ENCODE results near the gene TAL1.

TAL1 gene

DNA sequence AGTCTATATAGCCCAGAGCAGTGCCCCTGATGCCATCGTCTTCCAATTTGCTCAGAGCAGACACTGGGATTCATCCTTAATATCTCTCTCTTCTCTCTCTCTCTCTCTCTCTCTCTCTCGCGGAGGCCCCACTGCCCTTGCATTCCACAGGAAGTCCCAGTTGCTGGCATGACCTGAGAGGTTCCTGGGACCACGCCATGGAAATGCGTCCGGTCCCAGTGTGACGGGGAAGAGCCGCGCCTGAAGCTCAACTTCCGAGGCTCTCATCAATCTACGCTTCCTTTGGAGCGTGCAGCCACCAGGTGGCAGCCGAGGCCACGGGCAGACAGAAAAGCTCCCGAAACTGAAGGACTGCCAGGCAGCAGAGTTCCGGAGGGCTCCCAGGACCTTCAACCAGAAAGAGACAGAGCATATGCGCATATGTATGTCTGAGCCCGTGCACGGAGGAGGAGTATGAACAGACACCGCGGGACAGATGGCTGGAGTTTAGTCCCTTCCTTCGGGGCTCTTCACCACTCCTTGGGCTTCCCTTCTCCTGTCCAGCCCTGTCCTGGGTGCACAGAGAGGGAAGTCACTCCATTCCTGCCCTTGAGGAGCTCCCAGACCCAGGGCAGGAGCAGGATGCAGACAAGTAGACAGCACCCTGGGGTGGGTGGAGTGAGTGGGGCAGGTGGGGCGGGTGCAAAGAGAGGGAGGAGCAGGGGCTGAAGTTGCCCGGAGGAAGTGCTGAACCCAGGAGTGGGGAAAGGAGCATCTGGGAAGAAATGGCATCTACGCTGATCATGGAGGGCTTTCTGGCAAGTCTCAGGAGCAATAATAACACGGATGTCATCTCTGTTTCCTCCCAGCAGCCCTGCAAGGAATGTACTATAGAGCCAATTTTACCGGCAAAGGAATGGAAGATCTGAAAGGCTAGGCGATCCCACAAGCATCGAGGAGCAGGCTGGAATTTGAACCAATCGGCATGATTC, 52.7 kb downstream of the TAL1 start:
- Histone ChIP-seq H3K9me3 (ENCODE audit: insufficient read depth, low read depth, low read length) (no peaks in the 10 kb centered on the region), H3K4me1 (ENCODE audit: insufficient read depth, low read length) (peaks cover 2% of the 10 kb centered on the region; the same call in 1 of the 2 replicates), H3K27me3 (ENCODE audit: insufficient read depth, low read length) (peaks cover 28% of the 10 kb centered on the region), H3K27ac (ENCODE audit: low read depth, low read length) (no peak overlapping the region), H3K36me3 (ENCODE audit: insufficient read depth, low read length) (no peaks in the 10 kb centered on the region), H3K9ac (ENCODE audit: low read depth, low read length) (0 out of 2 replicates have a peak overlapping the region, but pooled peaks have one; percentile 17), H3K4me3 (ENCODE audit: low read length) (peak overlapping the region; percentile 52)
- 18% methylated on average over 30 of the region's 30 CpGs for WGBS

DNA sequence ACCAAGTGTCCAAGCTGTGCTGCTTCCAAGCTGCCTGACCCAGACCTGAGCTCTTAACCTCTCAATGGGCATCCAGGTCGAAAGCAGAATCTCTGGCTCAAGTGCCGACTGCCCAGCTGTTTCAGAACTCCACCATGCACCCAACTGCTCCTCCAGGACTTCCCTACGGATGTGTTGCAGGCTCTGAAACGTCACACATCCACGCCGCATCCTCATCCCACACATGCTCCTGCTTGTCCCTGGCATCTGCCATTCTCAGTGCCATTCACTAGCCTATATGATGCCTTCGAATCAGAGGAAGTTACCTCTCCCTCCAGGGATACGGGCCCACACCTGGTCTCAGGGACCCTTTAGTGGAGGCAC, 53.4 kb downstream of the TAL1 start:
- Histone ChIP-seq H3K27ac (ENCODE audit: low read depth, low read length) (no peak overlapping the region), H3K9me3 (ENCODE audit: insufficient read depth, low read depth, low read length) (no peaks in the 10 kb centered on the region), H3K27me3 (ENCODE audit: insufficient read depth, low read length) (peaks cover 28% of the 10 kb centered on the region), H3K9ac (ENCODE audit: low read depth, low read length) (0 out of 2 replicates have a peak overlapping the region, but pooled peaks have one; percentile 17), H3K36me3 (ENCODE audit: insufficient read depth, low read length) (no peaks in the 10 kb centered on the region), H3K4me1 (ENCODE audit: insufficient read depth, low read length) (peaks cover 2% of the 10 kb centered on the region; the same call in 1 of the 2 replicates), H3K4me3 (ENCODE audit: low read length) (peak overlapping the region; percentile 52)
- WGBS = 85% methylated on average over 8 of the region's 8 CpGs

DNA sequence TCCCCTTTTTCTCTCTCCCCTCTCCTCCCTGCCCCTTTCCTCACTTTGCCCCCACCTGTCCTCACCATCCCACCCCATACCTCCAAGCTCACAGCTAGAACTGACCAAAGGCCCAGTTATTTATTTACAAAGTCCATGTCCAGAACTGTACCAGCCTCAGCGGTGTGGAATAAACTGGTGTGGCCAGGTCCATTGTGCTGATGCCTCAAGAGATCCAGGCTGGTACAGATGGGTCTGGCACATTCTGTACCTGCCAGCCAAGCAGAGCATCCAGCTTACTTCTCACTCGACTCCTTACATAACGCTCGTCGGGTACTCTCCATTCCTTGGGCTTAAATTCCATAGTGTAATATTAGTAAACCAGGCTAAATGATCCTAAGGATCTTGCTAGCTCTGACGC, 54.0 kb downstream of the TAL1 start:
- 97% methylated on average over 5 of the region's 6 CpGs for WGBS
- Histone ChIP-seq H3K36me3 (ENCODE audit: insufficient read depth, low read length) (no peaks in the 10 kb centered on the region), H3K9me3 (ENCODE audit: insufficient read depth, low read depth, low read length) (no peaks in the 10 kb centered on the region), H3K4me1 (ENCODE audit: insufficient read depth, low read length) (peaks cover 2% of the 10 kb centered on the region; the same call in 1 of the 2 replicates), H3K4me3 (ENCODE audit: low read length) (no peak overlapping the region), H3K9ac (ENCODE audit: low read depth, low read length) (no peak overlapping the region), H3K27me3 (ENCODE audit: insufficient read depth, low read length) (peaks cover 28% of the 10 kb centered on the region), H3K27ac (ENCODE audit: low read depth, low read length) (no peak overlapping the region)

DNA sequence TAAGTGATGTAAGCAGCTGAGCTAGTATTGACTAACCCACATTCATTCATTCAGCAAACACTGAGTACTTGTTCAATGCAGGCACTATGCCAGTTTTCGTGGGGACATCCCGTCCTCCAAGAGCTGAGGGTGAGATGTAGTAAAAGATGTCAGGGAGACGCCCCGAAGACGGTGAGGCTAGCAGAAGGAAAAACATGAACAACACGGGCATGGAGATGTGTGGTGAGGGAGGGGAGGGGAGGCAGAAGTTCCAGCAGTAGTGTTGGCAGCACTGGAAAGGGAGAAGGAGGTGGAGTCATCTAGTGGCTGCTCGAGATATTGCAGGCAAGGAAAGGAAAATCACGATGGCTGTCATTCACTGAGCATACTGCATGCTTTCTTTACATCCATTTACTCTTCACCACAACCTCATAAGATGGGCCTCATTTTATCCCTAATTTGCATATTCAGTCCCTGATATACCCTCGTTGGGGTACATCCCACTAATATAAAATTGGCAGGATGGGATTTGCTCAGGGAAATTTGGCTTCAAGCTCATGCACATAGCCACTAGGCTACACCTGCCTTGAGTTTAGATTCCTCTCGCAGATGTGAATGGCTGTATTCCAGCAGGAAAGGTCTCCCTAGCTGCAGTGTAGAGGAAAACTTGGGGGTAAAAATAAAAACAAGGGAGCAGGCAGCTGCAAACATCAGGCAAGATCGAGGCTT, 56.6 kb downstream of the TAL1 start:
- no peak overlapping the region for H3K9ac ChIP-seq (ENCODE audit: low read depth, low read length)
- H3K9me3 ChIP-seq (ENCODE audit: insufficient read depth, low read depth, low read length) = no peaks in the 10 kb centered on the region
- H3K4me1 ChIP-seq (ENCODE audit: insufficient read depth, low read length) = peaks cover 2% of the 10 kb centered on the region; the same call in 1 of the 2 replicates
- no peak overlapping the region for H3K27ac ChIP-seq (ENCODE audit: low read depth, low read length)
- no peaks in the 10 kb centered on the region for H3K36me3 ChIP-seq (ENCODE audit: insufficient read depth, low read length)
- H3K27me3 ChIP-seq (ENCODE audit: insufficient read depth, low read length) = peaks cover 12% of the 10 kb centered on the region
- 24% methylated on average over 11 of the region's 11 CpGs for WGBS
- no peak overlapping the region for H3K4me3 ChIP-seq (ENCODE audit: low read length)

DNA sequence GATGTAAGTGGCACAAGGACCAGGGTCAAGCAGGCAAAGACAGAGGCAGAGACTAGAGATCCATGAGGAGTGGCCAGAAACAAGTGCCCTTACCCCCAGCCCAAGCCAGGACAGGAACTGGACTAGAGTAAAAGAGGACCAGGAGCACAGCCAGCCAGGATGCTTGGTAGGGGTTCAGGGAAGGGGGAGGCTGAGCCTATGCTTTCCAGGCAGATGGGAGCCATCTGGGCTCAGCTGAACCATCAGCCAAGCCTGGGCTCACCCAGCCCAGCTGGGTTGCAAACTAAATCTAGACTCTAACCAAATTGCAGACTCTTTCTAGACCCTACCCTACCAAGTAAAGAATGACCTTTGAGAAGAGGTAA, 57.4 kb downstream of the TAL1 start:
- Histone ChIP-seq H3K9me3 (ENCODE audit: insufficient read depth, low read depth, low read length) (no peaks in the 10 kb centered on the region), H3K27me3 (ENCODE audit: insufficient read depth, low read length) (peaks cover 4% of the 10 kb centered on the region), H3K9ac (ENCODE audit: low read depth, low read length) (no peak overlapping the region), H3K4me3 (ENCODE audit: low read length) (no peak overlapping the region), H3K4me1 (ENCODE audit: insufficient read depth, low read length) (peaks cover 2% of the 10 kb centered on the region; the same call in 1 of the 2 replicates), H3K36me3 (ENCODE audit: insufficient read depth, low read length) (no peaks in the 10 kb centered on the region), H3K27ac (ENCODE audit: low read depth, low read length) (no peak overlapping the region)

DNA sequence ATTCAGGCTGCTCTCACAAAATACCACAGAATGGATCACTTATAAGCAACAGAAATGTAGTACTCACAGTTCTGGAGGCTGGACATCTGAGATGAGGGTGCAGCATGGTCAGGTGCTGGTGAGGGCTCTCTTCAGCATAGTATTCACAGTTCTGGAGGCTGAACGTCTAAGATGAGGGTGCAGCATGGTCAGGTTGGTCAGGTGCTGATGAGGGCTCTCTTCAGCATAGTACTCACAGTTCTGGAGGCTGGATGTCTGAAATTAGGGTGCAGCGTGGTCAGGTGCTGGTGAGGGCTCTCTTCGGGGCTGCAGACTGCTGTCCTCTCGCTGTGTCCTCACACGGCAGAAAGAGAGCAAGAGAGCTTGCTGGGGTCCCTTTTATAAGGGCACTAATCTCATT, 59.2 kb downstream of the TAL1 start:
- no peaks in the 10 kb centered on the region for H3K4me1 ChIP-seq (ENCODE audit: insufficient read depth, low read length)
- H3K27me3 ChIP-seq (ENCODE audit: insufficient read depth, low read length) = no peaks in the 10 kb centered on the region
- WGBS = 93% methylated on average over 5 of the region's 5 CpGs
- no peak overlapping the region for H3K27ac ChIP-seq (ENCODE audit: low read depth, low read length)
- no peaks in the 10 kb centered on the region for H3K36me3 ChIP-seq (ENCODE audit: insufficient read depth, low read length)
- H3K9ac ChIP-seq (ENCODE audit: low read depth, low read length) = no peak overlapping the region
- H3K9me3 ChIP-seq (ENCODE audit: insufficient read depth, low read depth, low read length) = no peaks in the 10 kb centered on the region
- H3K4me3 ChIP-seq (ENCODE audit: low read length) = no peak overlapping the region
